ENCODE measurements around the gene GATA2. TPM values are rescaled to one million over a fixed set of nuclear protein-coding genes. Genes with fewer than 3 reads are reported as not detected.

Gene GATA2
- total and polyA plus RNA-seq, 2 donors (not counting 1 experiment from before 2014, with no cell fraction given), result 0.83 to 3.2 TPM

DNA sequence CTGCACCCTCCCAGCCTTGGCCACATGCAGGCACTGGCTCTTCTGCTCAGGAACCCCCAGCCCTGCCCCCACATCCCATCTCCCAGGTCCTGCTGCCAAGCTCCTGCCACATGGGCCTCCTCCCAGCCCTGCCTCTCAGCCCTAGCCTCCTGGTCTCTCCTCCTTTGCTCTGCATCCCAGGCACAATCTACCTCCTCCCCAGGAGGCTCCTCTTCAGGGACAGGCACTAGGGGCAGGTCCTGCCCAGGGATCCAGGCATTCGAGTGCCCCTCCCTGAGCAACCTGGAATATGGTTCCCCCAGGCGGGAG, 38.7 kb downstream of the GATA2 start:
- Histone ChIP-seq H3K79me2 (ENCODE audit: control insufficient read depth, insufficient read depth, low read length) (no peaks in the 10 kb centered on the region), H3K9ac (ENCODE audit: insufficient read depth, low read length) (no peak overlapping the region), H3K27me3 (ENCODE audit: control insufficient read depth, insufficient read depth, low read length) (peaks cover 19% of the 10 kb centered on the region), H3K9me3 (ENCODE audit: control insufficient read depth, insufficient read depth, low read depth, low read length) (no peaks in the 10 kb centered on the region), H3K4me2 (ENCODE audit: extremely low read depth, insufficient read depth, low read length) (no peak overlapping the region), H4K20me1 (ENCODE audit: control insufficient read depth, extremely low read depth, insufficient read depth, low read length) (no peaks in the 10 kb centered on the region), H3K27ac (ENCODE audit: insufficient read depth, low read length) (no peak overlapping the region), H3K4me1 (ENCODE audit: control insufficient read depth, extremely low read depth, insufficient read depth, low read length) (no peaks in the 10 kb centered on the region), H2AFZ (ENCODE audit: low read length) (no peak overlapping the region), H3K36me3 (ENCODE audit: control insufficient read depth, insufficient read depth, low read length) (no peaks in the 10 kb centered on the region), H3K4me3 (replicated peaks in 1 of 4; ENCODE audit: control extremely low read depth in 1 of 4, insufficient read depth in 1 of 4, low read depth in 3 of 4, low read length in 4 of 4) (no peak overlapping the region)
- no peak for DNase-seq (ENCODE audit: low read depth in 2 of 2)
- TF ChIP-seq CTCF (conservative IDR thresholded peaks at IDR 0.05 in 1 of 2, IDR thresholded peaks at IDR 0.05 in 1 of 2; ENCODE audit: low read depth in 1 of 2, low read length in 2 of 2) (no peak), EZH2 (IDR thresholded peaks at IDR 0.05; ENCODE audit: low read length, missing control alignments) (no peak)

- DNase-seq (ENCODE audit: low read depth in 2 of 2), result no peak
- H3K4me1 ChIP-seq (ENCODE audit: control insufficient read depth, extremely low read depth, insufficient read depth, low read length), result no peaks in the 10 kb centered on the region
These were observed 39.3 kb downstream of the GATA2 start for GRCh38 chr3:128453501-128454309.

More at GRCh38 chr3:128453501-128454309, 39.3 kb downstream of the GATA2 start:
- H3K4me3 ChIP-seq (replicated peaks in 1 of 4; ENCODE audit: control extremely low read depth in 1 of 4, insufficient read depth in 1 of 4, low read depth in 3 of 4, low read length in 4 of 4), result no peak overlapping the region
- H3K9me3 ChIP-seq (ENCODE audit: control insufficient read depth, insufficient read depth, low read depth, low read length), result no peaks in the 10 kb centered on the region
- no peaks in the 10 kb centered on the region for H3K36me3 ChIP-seq (ENCODE audit: control insufficient read depth, insufficient read depth, low read length)
- no peak overlapping the region for H3K4me2 ChIP-seq (ENCODE audit: extremely low read depth, insufficient read depth, low read length)
- H2AFZ ChIP-seq (ENCODE audit: low read length), result no peak overlapping the region
- H3K9ac ChIP-seq (ENCODE audit: insufficient read depth, low read length), result no peak overlapping the region
- H3K27ac ChIP-seq (ENCODE audit: insufficient read depth, low read length), result no peak overlapping the region
- H4K20me1 ChIP-seq (ENCODE audit: control insufficient read depth, extremely low read depth, insufficient read depth, low read length), result no peaks in the 10 kb centered on the region
- no peak for TF ChIP-seq EZH2 (IDR thresholded peaks at IDR 0.05; ENCODE audit: low read length, missing control alignments)
- TF ChIP-seq CTCF (conservative IDR thresholded peaks at IDR 0.05 in 1 of 2, IDR thresholded peaks at IDR 0.05 in 1 of 2; ENCODE audit: low read depth in 1 of 2, low read length in 2 of 2), result no peak
- peaks cover 19% of the 10 kb centered on the region for H3K27me3 ChIP-seq (ENCODE audit: control insufficient read depth, insufficient read depth, low read length)
- no peaks in the 10 kb centered on the region for H3K79me2 ChIP-seq (ENCODE audit: control insufficient read depth, insufficient read depth, low read length)

Data from fibroblast of lung (primary cell).